ENCODE results near the gene PAPOLB.

PAPOLB gene

GRCh38 chr7:4876586-4876985 lies 14.8 kb upstream of the PAPOLB start:
- no peak for DNase-seq

- no peak for DNase-seq
Measured at GRCh38 chr7:4875391-4875790, 13.6 kb upstream of the PAPOLB start.

DNA sequence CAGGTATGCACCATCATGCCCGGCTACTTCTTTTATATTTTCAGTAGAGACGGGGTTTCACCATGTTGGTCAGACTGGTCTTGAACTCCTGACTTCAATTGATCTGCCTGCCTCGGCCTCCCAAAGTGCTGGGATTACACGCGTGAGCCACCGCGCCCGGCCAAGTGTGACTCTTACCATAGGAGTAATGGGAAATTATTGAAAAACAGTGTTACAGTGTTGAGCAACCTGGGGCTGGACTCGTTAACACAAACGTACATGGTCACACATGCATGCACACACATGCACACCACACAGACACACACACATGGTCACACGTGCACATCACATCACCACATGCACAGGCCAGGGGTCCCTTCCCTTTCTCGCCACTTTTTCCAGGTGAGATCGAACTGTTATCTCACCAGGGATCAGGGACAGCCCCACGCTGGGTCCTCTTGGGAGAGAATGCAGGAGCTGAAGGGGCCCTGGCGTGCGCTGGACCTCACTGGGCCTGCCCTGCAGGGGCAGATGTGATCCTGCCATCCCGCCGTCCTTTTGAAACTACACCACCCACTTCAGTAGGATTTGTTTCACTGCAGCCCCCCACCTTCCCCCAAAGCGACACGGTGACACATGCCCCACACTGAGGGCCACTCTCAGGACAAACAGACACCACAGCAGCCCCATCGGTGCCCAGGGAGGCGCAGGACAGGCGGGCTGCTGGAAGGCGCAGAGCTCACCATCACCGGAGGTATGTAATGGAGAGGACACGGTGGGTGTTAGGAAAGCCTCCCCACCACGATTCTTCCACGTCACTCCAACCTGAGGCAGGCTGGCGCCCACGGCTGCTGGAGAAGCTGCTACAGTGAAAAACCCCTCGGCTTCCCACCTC lies 11.5 kb upstream of the PAPOLB start:
- DNase-seq, result no peak

DNA sequence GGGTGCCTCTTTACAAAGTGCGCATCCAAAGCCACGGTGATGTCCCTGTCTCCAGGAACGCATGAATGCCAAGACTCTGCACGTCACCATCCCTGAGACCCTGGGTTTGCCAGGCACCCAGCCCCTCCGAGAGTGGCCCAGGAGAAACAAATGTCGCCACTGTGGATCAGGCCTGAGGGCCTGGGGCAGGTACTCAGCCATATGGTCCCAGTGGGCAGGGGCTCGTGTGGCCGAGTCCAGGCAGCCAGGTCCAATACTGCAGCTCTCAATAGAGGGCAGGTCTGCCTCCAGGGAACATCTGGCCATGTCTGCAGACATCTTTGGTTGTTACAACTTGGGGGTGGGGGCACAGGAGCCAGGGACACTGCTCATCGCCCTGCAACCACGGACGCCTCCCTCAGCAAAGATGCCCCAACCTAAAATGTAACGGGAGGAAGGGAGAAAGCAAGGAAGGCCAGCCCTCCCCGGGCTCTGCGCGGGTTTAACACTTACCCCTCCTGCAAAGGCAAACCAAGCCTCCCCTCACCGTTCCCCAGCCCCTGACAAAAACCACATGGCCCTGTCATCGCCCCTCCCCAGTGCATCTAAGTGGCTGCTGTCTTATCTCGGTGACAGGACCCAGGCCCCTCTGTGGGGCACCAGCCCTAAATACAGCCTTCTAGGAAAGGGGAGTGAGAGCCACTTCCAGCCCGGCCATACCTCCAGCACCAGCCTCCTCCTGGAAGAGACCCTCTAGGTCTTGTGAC lies 10.3 kb upstream of the PAPOLB start:
- DNase-seq, result no peak

DNA sequence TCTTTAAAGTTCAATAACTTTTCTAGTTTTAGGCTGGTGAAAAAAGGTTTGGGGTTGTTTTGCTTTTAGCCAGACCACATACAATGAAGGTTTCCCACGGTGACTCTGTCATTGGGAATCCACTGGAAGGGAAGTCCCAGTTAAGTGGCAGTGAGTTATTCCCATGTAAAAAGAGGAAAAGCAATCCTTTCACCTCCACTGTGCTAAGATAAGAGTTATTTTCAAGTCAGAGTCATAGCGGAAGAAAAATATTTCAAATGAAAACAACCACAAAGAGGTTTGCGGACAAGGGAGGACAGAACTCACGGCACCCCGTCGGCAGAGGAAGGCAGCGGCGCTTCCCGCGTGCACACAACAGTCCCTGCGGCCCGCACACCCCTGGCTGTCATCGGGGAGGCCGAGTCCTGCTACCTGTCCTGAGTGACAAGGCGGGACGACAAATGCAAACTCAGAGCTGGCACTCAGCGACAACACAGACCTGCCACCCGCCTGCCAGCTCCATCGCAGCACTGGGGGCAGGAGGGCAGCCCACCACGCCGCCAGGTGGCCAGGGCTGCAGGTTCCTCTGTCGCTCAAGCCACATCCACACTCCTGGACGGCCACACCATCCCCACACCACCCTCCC lies 9.3 kb upstream of the PAPOLB start:
- no peak for DNase-seq

DNA sequence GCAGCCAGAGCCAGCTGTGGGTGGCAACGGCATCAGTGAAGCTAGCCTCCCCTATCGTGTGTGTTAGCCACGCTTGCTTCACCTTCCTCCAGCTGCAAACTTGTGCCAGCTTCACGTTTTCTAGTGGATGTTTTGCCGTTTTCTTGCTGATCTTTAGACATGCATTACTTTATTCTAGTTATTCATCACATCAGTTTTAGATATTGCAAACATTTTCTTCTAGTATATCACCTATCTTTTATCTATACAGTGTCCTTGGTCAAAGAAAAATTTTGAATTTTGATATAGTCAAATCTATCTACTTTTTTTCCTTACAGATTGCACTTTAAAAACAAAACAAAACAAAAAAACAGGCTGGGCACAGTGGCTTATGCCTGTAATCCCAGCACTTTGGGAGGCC lies 6.7 kb upstream of the PAPOLB start:
- DNase-seq, result no peak

DNA sequence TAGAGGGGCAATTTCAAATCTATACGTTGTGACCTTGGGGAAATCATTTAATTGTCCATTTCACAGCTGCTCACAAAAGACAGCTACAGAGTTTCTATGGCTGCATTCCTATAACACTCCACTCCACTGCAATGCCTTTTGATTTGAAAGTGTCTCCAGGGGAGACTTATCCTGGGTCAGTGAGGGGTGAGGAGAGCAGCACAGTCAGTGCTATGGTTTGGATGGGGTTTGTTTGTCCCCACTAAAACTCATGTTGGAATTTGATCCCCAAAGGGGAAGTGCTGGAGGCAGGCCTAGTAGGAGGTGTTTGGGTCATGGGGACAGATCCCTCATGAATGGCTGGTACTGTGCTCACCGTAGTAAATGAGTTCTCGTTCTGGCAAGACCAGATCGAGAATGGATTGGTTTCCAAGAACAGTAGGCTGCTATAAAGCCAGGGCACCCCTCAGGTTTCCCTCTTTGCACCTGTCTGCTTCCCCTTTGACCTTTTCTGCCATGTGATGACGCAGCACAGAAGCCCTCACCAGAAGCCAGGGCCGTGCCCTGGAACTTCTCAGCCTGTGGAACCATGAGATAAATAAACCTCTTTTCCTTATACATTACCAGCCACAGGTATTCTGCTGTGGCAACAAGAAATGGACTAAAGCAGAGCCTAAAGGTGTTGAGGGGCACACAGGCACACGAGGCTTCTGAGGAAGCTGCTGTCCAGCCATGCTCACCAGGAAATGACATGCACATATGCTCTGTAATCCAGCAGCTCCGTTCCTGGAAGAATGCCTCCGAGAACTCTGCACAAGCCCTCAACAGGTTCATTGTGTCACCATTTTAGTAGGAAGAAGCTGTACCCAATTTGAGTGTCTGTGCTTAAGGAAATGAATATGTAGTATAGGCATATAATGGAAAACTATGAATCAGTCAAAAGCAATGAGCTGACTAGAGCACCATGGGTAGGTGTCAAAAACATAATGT lies 5.0 kb upstream of the PAPOLB start:
- DNase-seq, result no peak

- no peak for DNase-seq
Measured at GRCh38 chr7:4862156-4862555, 326 bp upstream of the PAPOLB start.

DNA sequence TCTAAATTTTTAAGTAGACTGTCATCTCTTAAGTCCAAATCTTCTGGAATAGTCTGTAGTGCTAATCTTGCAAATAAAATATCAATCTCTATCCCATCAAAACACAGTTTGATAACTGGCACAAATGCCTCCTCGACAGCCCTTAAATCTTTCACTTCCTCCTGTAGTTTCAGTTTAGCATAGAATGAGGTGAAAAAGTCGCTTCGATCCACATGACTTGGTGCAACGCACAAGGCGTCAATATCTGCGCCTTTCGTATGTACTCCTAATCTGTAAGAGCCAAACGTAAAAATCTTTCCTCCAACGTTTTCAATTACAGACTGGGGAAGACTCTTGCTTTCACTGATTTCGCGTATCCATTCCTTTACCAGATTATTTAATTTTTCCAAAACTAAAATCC lies 603 bp downstream of the PAPOLB start:
- peak; percentile 33 for DNase-seq

DNA sequence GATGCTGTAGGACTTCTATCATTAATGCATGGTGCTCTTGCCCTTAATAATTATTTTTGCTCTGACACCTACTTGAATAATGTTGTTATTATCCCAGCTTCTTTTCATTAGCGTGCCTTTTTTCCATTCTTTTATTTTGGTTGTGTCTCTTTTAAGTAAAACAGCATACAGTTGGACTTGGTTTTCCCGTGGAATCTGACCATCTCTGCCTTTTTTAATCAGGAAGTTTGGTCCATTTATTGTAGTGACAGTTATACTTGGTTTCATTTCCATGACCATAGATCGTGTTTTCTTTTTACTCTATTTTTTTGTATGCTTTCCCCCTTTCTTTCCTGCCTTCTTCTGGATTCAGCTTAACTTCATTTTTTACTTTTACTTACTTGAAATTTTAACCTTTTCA lies 4.6 kb downstream of the PAPOLB start:
- DNase-seq, result no peak

DNA sequence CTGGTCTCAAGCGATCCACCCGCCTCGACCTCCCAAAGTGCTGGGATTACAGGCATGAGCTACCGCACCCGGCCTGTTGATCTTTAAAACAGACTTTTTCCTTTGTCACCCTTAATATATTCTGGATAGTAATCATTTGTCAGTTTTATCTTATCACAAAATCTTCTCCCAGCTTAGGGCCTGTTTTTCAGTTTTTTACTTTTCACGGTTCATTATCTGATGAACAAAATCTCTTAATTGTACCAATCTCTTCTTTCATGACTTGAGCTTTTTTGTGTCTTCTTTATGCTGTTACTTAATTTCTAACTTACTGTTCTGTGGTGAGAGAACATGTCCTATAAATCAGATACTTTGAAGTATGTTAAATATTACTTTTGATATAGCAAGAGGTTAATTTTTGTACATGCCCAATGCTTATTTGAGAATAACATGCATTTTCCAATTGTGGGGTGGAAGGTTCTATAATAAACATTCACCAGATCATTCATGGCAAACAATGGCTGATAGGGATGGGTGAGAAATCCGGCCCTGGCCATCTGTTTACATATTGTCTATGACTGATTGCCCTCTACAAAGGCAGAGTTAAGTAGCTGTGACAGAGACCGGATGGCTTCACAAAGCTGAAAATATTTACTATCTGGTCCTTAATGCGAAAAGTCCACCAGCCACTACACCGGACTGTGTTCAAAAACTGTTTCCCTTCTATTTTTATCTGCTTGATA lies 5.3 kb downstream of the PAPOLB start:
- DNase-seq, result no peak

GRCh38 chr7:4854916-4855315 lies 6.9 kb downstream of the PAPOLB start:
- DNase-seq, result no peak

DNA sequence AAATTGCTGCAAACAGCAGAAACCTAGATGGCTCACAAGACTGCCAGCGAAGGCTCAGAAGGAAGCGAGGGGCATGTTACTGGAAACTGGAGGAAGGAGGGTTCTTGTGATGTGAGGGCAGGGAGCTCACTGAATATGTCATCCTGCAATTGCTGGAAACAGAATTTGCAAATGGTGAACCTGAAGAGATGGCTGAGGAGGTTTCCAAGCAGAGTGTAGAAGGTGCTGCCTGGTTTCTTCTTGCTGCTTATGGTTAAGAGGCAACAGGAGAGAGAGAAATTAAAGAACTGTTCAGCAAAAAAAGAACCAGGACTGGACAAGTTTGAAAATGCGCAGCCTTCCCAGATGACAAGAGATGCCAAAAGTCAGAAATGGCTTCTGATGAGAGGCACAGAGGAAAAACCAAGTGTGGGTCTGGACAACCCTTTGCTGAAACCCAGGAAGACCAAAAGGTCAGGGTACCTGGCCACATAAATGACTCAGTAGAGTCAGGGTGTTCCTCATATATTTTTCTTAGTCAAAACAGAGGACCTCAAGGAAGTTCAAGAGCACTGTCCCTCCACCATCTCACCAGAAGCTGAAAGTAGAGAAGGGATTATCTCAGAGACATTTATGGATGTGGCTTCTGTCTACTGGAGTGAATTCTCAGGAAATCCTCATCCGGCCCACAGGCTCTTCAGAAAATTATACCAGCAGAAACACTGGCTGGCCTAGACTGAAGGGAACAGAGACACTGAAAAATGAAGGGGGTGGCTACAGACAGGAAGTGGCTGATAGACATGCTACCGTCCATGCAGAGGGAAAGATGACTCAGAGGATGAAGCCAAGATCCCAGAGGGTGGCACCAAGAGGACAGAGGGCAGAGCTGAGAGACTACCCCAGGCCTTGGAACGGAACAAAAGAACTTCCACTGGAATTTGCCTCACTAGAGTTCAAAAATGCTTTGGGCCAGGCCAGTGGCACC lies 10.1 kb downstream of the PAPOLB start:
- DNase-seq, result no peak

- no peak for DNase-seq
Measured at GRCh38 chr7:4850262-4850795, 11.5 kb downstream of the PAPOLB start.

GRCh38 chr7:4849390-4849789 lies 12.4 kb downstream of the PAPOLB start:
- peak; percentile 50 for DNase-seq

DNA sequence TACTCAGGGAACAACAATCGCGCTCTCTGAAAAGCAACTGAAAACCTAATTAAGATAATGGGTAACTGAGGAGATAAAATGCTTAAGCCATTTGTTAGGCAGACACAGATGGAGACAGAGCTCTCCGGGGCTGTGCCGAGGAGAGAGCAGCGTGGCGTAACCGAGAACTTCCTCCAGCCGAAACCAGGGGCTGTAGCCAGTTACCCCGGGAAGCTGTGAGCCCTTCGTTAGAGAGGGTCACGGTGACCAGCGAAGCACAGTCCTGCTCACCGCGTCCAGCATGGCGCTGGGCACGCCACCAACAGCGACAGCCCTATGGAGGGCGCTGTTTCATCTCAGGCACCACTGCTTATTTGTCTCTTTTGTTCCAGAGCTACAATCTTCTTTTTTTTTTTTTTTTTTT lies 16.1 kb downstream of the PAPOLB start:
- DNase-seq, result no peak

DNA sequence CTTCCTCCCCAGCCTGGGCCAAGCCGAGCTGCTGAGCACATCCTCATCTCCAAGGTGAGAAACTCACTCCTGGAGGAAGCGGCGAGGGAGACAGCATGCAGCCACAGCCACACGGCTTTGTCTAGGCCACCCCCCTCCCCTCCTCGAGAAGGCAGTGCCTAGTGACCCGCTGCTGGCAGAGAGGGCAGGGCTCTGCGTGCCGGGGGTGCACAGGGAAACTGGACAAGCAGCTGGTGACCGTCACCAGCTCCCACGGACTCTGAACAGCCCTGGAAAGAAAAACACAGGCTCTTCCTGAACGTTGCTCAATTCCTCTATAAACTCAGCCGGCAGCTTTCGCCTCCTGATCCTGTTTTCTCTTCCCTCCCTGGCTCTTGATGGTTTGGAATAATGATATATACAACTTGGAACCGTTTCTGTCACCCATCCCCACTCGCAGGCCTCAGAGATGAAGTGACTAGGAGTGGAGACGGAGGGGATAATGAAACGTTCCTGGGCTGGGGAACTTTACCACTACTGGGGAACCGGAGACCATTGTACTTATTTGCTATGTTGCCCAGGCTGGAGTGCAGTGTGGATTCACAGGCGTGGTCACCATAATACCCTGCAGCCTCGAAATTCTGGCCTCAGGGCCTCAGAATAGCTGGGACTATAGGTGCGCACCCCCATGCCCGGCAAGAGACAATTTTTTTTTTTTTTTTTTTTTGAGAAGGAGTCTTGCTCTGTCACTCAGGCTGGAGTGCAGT lies 19.3 kb downstream of the PAPOLB start:
- no peak for DNase-seq

- DNase-seq, result no peak
Measured at GRCh38 chr7:4841836-4842235, 20.0 kb downstream of the PAPOLB start.

GRCh38 chr7:4841007-4841784 lies 20.6 kb downstream of the PAPOLB start:
- DNase-seq, result no peak

Data from RPMI8226 (cell line).